Measurements from ENCODE around the gene SENP1.
"Not testable (repeated sequence)": the region's sequence is repeated elsewhere in the genome, so short reads cannot be mapped to it uniquely, and the experiment has no call there.

SENP1 gene

GRCh38 chr12:48115957-48116356 lies 10.1 kb upstream of the SENP1 start:
- in situ Hi-C loops (cut with HindIII; ENCODE audit: low sequenced_read_pairs), result no loop called here

GRCh38 chr12:48111312-48111693 lies 5.4 kb upstream of the SENP1 start:
- in situ Hi-C loops (cut with HindIII; ENCODE audit: low sequenced_read_pairs), result not testable (repeated sequence)

- in situ Hi-C loops (cut with HindIII; ENCODE audit: low sequenced_read_pairs), result no loop called here
These were observed 4.9 kb upstream of the SENP1 start for GRCh38 chr12:48110691-48111311.

- in situ Hi-C loops (cut with HindIII; ENCODE audit: low sequenced_read_pairs), result no loop called here
These were observed 3.5 kb upstream of the SENP1 start for GRCh38 chr12:48109424-48109823.

- in situ Hi-C loops (cut with HindIII; ENCODE audit: low sequenced_read_pairs), result no loop called here
These were observed 1.1 kb upstream of the SENP1 start for GRCh38 chr12:48106681-48107613.

- in situ Hi-C loops (cut with HindIII; ENCODE audit: low sequenced_read_pairs), result no loop called here
These were observed 485 bp downstream of the SENP1 start for GRCh38 chr12:48105321-48105866.

GRCh38 chr12:48104531-48104930 lies 1.3 kb downstream of the SENP1 start:
- in situ Hi-C loops (cut with HindIII; ENCODE audit: low sequenced_read_pairs), result no loop called here

- in situ Hi-C loops (cut with HindIII; ENCODE audit: low sequenced_read_pairs), result no loop called here
These were observed 13.3 kb downstream of the SENP1 start for GRCh38 chr12:48092611-48093010.

GRCh38 chr12:48086327-48086726 lies 19.6 kb downstream of the SENP1 start:
- in situ Hi-C loops (cut with HindIII; ENCODE audit: low sequenced_read_pairs), result no loop called here

GRCh38 chr12:48084841-48085460 lies 20.9 kb downstream of the SENP1 start:
- in situ Hi-C loops (cut with HindIII; ENCODE audit: low sequenced_read_pairs), result loop anchor here (5.0 kb wide), 1 partner anchor 87 kb away; no protein-coding TSS in a partner anchor

GRCh38 chr12:48084066-48084465 lies 21.8 kb downstream of the SENP1 start:
- in situ Hi-C loops (cut with HindIII; ENCODE audit: low sequenced_read_pairs), result loop anchor here (5.0 kb wide), 1 partner anchor 88 kb away; no protein-coding TSS in a partner anchor

GRCh38 chr12:48080821-48081220 lies 25.1 kb downstream of the SENP1 start:
- in situ Hi-C loops (cut with HindIII; ENCODE audit: low sequenced_read_pairs), result loop anchor here (5.0 kb wide), 1 partner anchor 91 kb away; no protein-coding TSS in a partner anchor

GRCh38 chr12:48080285-48080684 lies 25.6 kb downstream of the SENP1 start:
- in situ Hi-C loops (cut with HindIII; ENCODE audit: low sequenced_read_pairs), result loop anchor here (5.0 kb wide), 1 partner anchor 92 kb away; no protein-coding TSS in a partner anchor

- in situ Hi-C loops (cut with HindIII; ENCODE audit: low sequenced_read_pairs), result no loop called here
These were observed 27.0 kb downstream of the SENP1 start for GRCh38 chr12:48078901-48079300.

GRCh38 chr12:48077111-48077510 lies 28.8 kb downstream of the SENP1 start:
- in situ Hi-C loops (cut with HindIII; ENCODE audit: low sequenced_read_pairs), result no loop called here

GRCh38 chr12:48075832-48076231 lies 30.0 kb downstream of the SENP1 start:
- in situ Hi-C loops (cut with HindIII; ENCODE audit: low sequenced_read_pairs), result no loop called here

- in situ Hi-C loops (cut with HindIII; ENCODE audit: low sequenced_read_pairs), result no loop called here
These were observed 31.6 kb downstream of the SENP1 start for GRCh38 chr12:48074266-48074665.

- in situ Hi-C loops (cut with HindIII; ENCODE audit: low sequenced_read_pairs), result no loop called here
These were observed 33.6 kb downstream of the SENP1 start for GRCh38 chr12:48072266-48072665.

- in situ Hi-C loops (cut with HindIII; ENCODE audit: low sequenced_read_pairs), result no loop called here
These were observed 34.1 kb downstream of the SENP1 start for GRCh38 chr12:48071808-48072207.

- in situ Hi-C loops (cut with HindIII; ENCODE audit: low sequenced_read_pairs), result no loop called here
These were observed 35.1 kb downstream of the SENP1 start for GRCh38 chr12:48070731-48071130.

GRCh38 chr12:48070033-48070432 lies 35.8 kb downstream of the SENP1 start:
- in situ Hi-C loops (cut with HindIII; ENCODE audit: low sequenced_read_pairs), result no loop called here
